HG03159 (cell line): ENCODE measurements around the gene FAM120A.

Source experiments
- ATAC-seq: cut with Tn5 transposase; IDR thresholded peaks from one replicate; pipeline ENCODE4 v1.9.1; 2021; ENCODE audit warnings: mild to moderate bottlenecking, moderate library complexity; ENCODE audit not compliant: unreplicated experiment

Gene FAM120A

GRCh38 chr9:93467462-93467861 is 16.0 kb downstream of the FAM120A start:
- ATAC-seq: no peak

DNA sequence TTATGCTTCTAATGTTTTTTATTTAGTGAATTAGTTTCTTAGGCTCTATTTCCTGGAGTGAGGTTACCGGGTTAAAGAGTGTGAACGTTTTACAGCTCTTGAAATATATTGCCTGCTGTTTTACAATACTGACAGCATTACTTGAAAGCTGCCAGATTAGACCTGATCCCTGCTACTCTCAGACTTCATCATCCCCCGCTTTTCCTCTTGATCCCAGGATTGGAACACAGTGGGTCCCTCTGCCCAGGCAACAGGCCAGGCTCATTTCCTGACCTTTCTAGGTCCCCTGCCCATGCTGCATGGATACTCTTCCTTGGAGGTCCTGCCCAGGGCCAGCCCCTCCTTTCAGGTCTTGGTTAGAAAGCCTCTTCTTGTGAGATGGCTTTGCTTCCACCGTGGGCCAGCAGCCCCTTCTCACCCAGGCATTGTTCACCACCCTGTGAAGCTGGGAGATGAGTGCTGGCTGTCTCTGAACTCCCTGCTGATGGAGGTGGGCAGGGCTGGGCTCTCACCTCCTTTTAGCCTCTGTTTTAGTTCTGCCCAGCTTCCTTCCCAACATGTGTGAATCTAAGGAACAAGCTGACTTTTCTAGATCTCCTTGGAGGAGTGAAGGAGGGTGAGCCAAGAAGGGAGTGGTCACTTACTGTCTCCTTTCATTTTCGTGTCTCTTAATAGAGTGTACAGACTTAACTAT is 17.4 kb downstream of the FAM120A start:
- no peak for ATAC-seq

DNA sequence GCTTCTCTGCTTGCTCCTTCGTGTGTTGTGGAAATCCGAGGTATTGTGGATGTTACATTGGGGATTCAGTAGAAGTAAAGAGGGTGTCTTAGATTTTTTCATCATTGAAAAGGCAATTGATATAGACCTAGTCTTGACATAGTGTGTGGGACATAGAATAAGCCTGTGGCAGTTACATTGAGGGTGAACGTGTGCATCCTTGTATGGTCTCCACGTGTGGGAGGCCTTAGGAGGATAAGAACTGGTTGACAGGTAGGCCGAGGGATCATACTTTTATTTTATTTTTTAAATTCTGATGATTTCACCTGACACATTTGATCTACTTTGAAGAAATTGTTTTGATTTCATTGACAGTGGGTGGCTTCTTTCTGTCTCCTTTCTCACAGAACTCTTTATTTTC is 18.9 kb downstream of the FAM120A start:
- no peak for ATAC-seq

DNA sequence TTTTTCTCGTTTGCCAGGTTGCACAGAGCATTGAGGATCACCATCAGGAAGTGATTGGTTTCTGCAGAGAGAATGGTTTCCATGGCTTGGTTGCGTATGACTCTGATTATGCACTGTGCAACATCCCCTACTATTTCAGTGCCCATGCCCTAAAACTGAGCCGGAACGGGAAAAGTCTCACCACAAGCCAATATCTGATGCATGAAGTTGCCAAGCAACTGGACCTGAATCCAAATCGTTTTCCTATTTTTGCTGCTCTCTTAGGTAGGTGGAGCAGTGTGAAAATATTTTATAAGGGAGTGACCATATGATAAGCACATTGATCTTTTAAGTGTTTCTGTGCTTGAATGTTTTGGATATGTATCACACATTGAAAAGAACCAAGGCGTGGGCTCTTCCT is 19.6 kb downstream of the FAM120A start:
- no peak for ATAC-seq

GRCh38 chr9:93473411-93473810 is 21.9 kb downstream of the FAM120A start:
- ATAC-seq: no peak

- no peak for ATAC-seq
Measured at GRCh38 chr9:93475108-93475507, 23.6 kb downstream of the FAM120A start.

DNA sequence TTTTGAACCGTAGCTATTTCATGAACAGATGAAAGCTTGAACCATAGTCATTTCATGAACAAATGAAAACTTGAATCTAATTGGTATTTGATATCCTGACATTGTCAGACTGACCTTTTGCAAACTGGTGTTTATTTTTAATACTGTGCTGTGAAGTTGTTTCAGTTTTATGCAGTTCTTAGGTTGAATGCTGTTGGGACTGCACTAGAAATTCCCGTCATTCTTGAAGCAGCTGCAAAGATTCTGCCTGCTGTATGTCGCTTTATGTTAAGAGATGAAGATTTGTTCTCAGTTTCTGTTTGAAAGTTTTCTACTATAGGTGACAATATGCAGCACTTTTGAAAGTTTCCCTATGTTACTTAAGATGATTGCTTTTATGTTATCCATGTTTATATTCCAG is 24.4 kb downstream of the FAM120A start:
- no peak for ATAC-seq

GRCh38 chr9:93476924-93477323 is 25.4 kb downstream of the FAM120A start:
- ATAC-seq: no peak

GRCh38 chr9:93477397-93477796 is 25.9 kb downstream of the FAM120A start:
- ATAC-seq: no peak

DNA sequence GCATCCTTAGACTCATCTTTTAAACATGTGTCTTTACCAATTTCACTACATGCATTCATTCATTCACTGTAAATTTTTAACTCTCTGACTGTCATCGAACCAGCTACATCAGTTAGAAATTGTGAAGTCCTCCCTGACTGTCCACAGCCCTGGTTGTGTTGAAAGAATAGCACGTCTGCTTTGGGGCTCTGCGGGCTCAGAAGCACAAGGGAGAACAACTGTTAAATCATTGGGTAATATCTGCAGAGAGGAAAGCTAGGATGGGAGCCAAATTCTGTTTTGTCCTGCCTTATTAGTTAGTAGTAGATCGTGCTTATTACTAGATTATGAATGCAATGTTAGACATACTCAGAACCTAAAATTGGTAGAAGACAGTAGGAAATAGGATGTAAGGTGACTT is 28.2 kb downstream of the FAM120A start:
- ATAC-seq: no peak

DNA sequence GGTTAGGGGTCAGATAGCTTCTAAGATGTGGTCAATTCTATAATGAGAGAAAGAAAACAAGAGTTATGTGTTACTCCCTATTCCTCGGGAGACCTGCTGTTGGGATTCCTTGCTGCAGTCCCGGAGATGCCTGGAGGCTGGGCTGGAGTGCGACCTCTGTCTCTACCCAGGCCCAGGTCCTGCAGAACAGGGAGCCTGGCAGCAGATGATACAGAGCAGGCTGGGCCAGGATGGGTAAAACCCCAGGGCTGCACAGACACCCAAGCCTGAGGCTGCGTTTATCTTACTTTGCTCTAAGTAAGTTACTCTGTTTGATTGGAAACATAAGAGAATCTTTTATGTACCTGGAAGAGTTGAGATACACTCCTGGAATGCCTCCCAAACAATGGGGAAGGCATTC is 28.8 kb downstream of the FAM120A start:
- no peak for ATAC-seq

GRCh38 chr9:93480728-93481324 is 29.3 kb downstream of the FAM120A start:
- ATAC-seq: no peak

DNA sequence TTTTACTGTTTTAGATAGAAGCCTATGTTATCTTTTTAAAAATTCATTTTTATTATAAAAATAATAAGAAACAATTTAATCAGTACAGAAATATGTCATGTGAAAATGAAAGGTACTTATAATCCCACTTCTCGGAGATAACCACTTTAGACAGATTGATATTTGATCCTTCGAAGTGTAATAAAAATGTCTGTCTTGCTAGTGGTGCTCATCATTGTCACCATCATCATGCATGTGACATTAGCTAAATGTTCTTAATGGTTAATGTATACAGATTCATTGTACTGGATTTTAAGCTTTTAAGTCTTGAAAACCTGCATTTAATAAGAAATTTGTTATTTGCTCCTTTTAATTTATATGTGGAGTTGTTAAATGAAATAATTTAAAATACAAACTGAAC is 32.0 kb downstream of the FAM120A start:
- no peak for ATAC-seq

DNA sequence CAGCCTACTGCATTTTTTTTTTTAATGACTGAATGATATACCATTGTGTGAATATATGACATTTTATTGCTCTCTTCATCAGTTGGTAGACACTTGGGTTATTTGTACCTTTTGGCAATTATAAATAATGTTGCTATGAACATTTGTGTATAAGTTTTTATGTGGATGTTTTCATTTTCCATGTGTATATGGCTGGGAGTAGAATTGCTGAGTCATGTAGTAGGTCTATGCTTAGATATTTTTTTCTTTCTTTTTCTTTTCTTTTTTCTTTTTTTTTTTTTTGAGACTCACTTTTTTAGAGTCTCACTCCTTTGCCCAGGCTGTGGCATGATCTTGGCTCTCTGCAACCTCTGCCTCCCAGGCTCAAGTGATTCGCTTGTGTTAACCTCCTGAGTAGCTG is 34.8 kb downstream of the FAM120A start:
- ATAC-seq: no peak

GRCh38 chr9:93488244-93488643 is 36.8 kb downstream of the FAM120A start:
- no peak for ATAC-seq

DNA sequence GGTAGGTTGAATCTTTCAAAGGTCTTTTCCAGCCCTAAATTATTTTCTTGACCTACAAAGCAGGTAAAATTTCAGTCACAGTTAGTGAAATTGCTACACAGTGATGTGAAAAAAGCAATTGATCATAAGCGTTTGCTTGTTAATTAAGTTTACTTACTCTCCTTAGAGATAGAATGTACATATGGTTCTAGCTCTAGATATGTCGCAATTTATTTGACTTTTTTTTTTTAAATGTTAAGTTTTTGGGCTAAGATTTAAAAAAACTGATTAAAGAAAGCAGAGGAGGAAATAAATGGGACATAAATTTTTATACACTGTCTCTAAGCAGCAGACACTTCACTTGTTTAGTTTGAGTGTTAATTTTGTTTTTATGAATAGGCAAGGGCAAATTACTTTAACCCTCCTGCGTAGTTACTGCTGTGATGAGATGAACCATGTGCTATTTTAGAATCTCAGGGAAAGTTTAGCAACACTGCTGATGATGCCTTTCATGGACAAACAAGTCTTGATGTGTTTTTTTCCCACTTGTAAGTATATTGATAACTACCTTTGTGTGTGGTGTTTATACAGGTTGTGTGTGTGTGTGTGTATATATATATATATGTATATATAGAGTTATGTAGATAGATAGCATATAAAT is 40.2 kb downstream of the FAM120A start:
- no peak for ATAC-seq

GRCh38 chr9:93492327-93492726 is 40.8 kb downstream of the FAM120A start:
- ATAC-seq: no peak

DNA sequence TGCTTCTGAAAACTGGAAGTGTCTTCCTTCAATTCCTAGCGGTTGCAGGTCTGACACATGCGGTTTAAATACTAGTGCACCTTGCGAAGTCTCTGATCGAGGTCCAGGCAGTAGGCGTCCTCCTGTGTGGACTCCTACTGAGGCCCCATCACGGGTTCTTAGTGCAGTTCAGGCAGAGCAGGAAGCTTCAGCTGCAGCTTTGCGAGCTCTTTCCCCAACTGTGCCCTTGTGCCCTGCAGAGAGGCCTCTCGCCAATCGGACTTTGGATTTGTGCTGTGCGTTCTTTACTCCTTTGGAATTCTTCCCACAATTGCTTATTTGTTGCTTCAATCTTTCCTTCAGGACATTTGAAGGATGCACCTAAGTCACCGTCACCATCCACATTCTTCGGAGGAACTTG is 42.5 kb downstream of the FAM120A start:
- ATAC-seq: no peak

- no peak for ATAC-seq
Measured at GRCh38 chr9:93496285-93496684, 44.8 kb downstream of the FAM120A start.

GRCh38 chr9:93500571-93501298 is 49.2 kb downstream of the FAM120A start:
- ATAC-seq: no peak

DNA sequence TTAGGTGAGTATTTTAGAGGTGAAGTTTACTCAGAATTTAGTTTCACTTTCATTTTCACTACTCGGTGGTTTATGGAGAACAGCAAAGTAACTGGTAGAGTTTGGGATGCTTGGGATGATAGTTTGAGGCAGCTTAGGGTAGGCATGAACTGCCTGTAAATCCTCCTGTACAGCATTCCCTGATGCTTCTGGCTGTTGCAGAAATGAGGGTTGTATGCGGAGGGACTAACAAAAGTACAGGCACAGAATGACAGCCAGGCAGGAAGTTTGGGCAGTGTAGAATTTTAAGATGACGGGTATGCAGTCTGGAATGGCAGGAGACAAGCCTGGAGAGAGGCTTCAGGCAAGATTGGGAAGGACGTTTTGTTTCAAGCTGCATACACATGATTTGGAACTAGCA is 49.9 kb downstream of the FAM120A start:
- ATAC-seq: no peak

GRCh38 chr9:93503381-93503780 is 51.9 kb downstream of the FAM120A start:
- no peak for ATAC-seq
